Kidney (tissue), 14 donors: ENCODE data around the gene RALGPS1. TPM values are rescaled to one million over a fixed set of nuclear protein-coding genes. Genes with fewer than 3 reads are reported as not detected.

ENCODE experiments used
- DNase-seq, 5 donors: peaks; one replicate each; pipeline ENCODE4 v3.0.0-alpha.2; 2013 to 2020
- FAIRE-seq: peaks from 2 replicates; lab custom pipeline; 2012; peaks lifted over from hg19 to GRCh38; lab: Jason Lieb, UNC
- H3K27ac ChIP-seq, 2 donors: one replicate each; pipeline ENCODE4 v1.7.0; 2013; ENCODE audit warnings: low read depth in 2 of 2, low read length in 2 of 2, inconsistent platforms in 1 of 2
- H3K27me3 ChIP-seq: one replicate; pipeline ENCODE4 v1.7.1; 2013; ENCODE audit warnings: low read length, inconsistent platforms; ENCODE audit not compliant: control insufficient read depth, insufficient read depth
- H3K36me3 ChIP-seq, 3 donors: one replicate each; pipeline versions ENCODE4 v1.7.0 to v1.7.1; 2013; ENCODE audit warnings: low read length in 3 of 3, control low read depth in 1 of 3, inconsistent platforms in 1 of 3; ENCODE audit not compliant: insufficient read depth in 3 of 3, control insufficient read depth in 2 of 3
- H3K4me1 ChIP-seq, 3 donors: one replicate each; pipeline versions ENCODE4 v1.7.0 to v1.7.1; 2013; ENCODE audit warnings: low read length in 3 of 3, inconsistent platforms in 1 of 3, low read depth in 1 of 3; ENCODE audit not compliant: control insufficient read depth in 2 of 3, insufficient read depth in 2 of 3
- H3K4me3 ChIP-seq, 3 donors: one replicate each; pipeline versions ENCODE4 v1.7.0 to v1.8.1; 2013; ENCODE audit warnings: low read length in 3 of 3, control low read depth in 1 of 3, inconsistent platforms in 1 of 3
- H3K9ac ChIP-seq, 3 donors: one replicate each; pipeline versions ENCODE4 v1.7.0 to v1.7.1; 2013; ENCODE audit warnings: low read length in 3 of 3, control low read depth in 1 of 3, inconsistent platforms in 1 of 3
- H3K9me3 ChIP-seq, 3 donors: one replicate each; pipeline versions ENCODE4 v1.7.0 to v1.7.1; 2013; ENCODE audit warnings: low read length in 3 of 3, control low read depth in 1 of 3, inconsistent platforms in 1 of 3; ENCODE audit not compliant: control insufficient read depth in 2 of 3, insufficient read depth in 1 of 3
- intact Hi-C: fragments of 100-400 bp; cut with DNase I; formaldehyde crosslinking; loops from one replicate; pipeline ENCODE4 v1.11.1; 2022
- polyA plus RNA-seq: library from polyadenylated mRNA; stranded (reverse); fragments of 350-450 nt; fragmentation: Illumina TruSeq; extraction: RNeasy Lipid Tissue Mini Kit (QIAGEN cat#74804); gene quantifications from one replicate; pipeline ENCODE4 v1.2.3, GENCODE V29; 2014; ENCODE audit warnings: low read depth, low replicate concordance; ENCODE audit not compliant: insufficient read depth
- total RNA-seq: library from RNA; stranded (reverse); fragmentation: NEBNext Ultra II Directional; extraction: Animal tissue kit (Norgen Biotek cat#: 25700); gene quantifications from one replicate; pipeline ENCODE4 v1.2.1, GENCODE V29; 2021
- TF ChIP-seq, protein P1 (sequence below): IDR thresholded peaks from 3 replicates; pipeline ENCODE4 v1.5.1; 2012; ENCODE audit warnings: mild to moderate bottlenecking, moderate library complexity, borderline replicate concordance; ENCODE audit not compliant: insufficient read depth; ENCODE audit errors: extremely low read depth
- donor health status: control.
- donor health status: control.
- donor health status: control.
- donor health status: control.
- donor health status: control.
- donor health status: DM: yes; HTN: yes; CAD: no.
- donor health status: Normal renal cell carcinoma (clear cell type).

The RALGPS1 gene
- total and polyA plus RNA-seq, 2 donors from 2014 or later = 9.4 to 25.2 TPM

GRCh38 chr9:127182901-127183746 lies 268.5 kb downstream of the RALGPS1 start:
- Histone ChIP-seq H3K27ac (no peak overlapping the region), H3K4me3 (no peak overlapping the region), H3K9me3 (no peaks in the 10 kb centered on the region), H3K4me1 (peaks cover 0 to 29% (median 25%) of the 10 kb centered on the region in 3 donors), H3K9ac (no peak overlapping the region), H3K36me3 (no peaks in the 10 kb centered on the region), H3K27me3 (no peaks in the 10 kb centered on the region)
- intact Hi-C loops = no loop called here
- DNase-seq (peak in 3 of 5 donors; percentile 45 to 58 (median 56)), FAIRE-seq (no peak)
- TF ChIP-seq, protein P1, sequence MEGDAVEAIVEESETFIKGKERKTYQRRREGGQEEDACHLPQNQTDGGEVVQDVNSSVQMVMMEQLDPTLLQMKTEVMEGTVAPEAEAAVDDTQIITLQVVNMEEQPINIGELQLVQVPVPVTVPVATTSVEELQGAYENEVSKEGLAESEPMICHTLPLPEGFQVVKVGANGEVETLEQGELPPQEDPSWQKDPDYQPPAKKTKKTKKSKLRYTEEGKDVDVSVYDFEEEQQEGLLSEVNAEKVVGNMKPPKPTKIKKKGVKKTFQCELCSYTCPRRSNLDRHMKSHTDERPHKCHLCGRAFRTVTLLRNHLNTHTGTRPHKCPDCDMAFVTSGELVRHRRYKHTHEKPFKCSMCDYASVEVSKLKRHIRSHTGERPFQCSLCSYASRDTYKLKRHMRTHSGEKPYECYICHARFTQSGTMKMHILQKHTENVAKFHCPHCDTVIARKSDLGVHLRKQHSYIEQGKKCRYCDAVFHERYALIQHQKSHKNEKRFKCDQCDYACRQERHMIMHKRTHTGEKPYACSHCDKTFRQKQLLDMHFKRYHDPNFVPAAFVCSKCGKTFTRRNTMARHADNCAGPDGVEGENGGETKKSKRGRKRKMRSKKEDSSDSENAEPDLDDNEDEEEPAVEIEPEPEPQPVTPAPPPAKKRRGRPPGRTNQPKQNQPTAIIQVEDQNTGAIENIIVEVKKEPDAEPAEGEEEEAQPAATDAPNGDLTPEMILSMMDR = no peak

DNA sequence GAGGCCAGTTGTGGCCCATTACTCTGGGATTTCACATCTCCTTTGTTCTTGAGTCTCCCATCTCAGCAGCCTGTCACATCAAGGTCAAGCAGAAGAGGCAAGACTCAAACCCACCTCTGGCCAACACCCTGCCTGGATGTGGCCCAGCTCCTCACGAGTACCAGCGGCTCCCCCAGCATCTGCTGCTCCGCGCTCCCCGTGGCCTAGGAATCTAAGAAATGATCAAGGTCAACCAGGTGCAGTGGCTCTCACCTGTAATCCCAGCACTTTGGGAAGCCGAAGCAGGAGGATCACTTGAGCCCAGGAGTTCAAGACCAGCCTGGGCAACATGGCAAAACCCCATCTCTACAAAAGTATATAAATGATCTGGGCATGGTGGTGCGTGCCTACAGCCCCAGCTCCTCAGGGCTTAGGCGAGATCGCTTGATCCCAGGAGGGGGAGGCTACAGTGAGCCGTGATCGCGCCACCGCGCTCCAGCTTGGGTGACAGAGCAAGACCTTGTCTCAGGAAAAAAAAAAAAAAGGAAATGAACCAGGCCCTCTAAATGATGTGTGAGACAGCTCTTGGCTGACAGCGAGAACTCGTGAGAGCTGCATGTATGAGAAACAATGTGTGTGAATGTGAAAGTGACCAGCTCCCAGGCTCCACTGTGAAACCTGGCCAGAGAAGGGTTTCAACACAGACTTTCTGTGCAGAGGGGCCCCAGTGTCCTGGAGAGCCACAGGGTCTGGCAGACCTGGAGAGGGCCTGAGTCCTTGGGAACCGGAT lies 269.4 kb downstream of the RALGPS1 start:
- no peaks in the 10 kb centered on the region for H3K36me3 ChIP-seq
- intact Hi-C loops = no loop called here
- FAIRE-seq = no peak

GRCh38 chr9:127184641-127185040 lies 270.1 kb downstream of the RALGPS1 start:
- TF ChIP-seq, protein P1 = no peak
- Histone ChIP-seq H3K4me1 (peaks cover 0 to 19% (median 11%) of the 10 kb centered on the region in 3 donors), H3K27ac (no peak overlapping the region), H3K4me3 (no peak overlapping the region), H3K27me3 (no peaks in the 10 kb centered on the region), H3K9ac (no peak overlapping the region), H3K36me3 (no peaks in the 10 kb centered on the region), H3K9me3 (no peaks in the 10 kb centered on the region)
- FAIRE-seq (no peak), DNase-seq (no peak)
- intact Hi-C loops = no loop called here

More for the DNA sequence above, 269.4 kb downstream of the RALGPS1 start:
- Histone ChIP-seq H3K4me1 (peaks cover 0 to 25% (median 17%) of the 10 kb centered on the region in 3 donors), H3K9ac (no peak overlapping the region), H3K4me3 (no peak overlapping the region), H3K9me3 (no peaks in the 10 kb centered on the region), H3K27ac (no peak overlapping the region), H3K27me3 (no peaks in the 10 kb centered on the region)
- TF ChIP-seq, protein P1 = no peak
- peak in 1 of 5 donors; percentile 76 for DNase-seq
